Neural cell (in vitro differentiated cells): ENCODE data around the gene PHF10. TPM values are rescaled to one million over a fixed set of nuclear protein-coding genes. Genes with fewer than 3 reads are reported as not detected.
"Not testable (repeated sequence)": the region's sequence is repeated elsewhere in the genome, so short reads cannot be mapped to it uniquely, and the experiment has no call there.

Source experiments
- H2AFZ ChIP-seq: fragments of 200-600, 300-800 bp; sonication (generic), shearing (Covaris generic); 2 replicates; pipeline ENCODE4 v1.6.0; 2014; ENCODE audit warnings: low read depth, mild to moderate bottlenecking, antibody characterized with exemption, low read length, moderate library complexity
- H3F3A ChIP-seq: fragments of 200-600 bp; shearing (Covaris generic); 2 replicates; pipeline ENCODE4 v1.6.1; 2016; ENCODE audit warnings: mild to moderate bottlenecking, moderate library complexity, mixed read lengths, antibody characterized with exemption, low read length; ENCODE audit not compliant: insufficient read depth, poor library complexity, severe bottlenecking
- H3K27ac ChIP-seq: fragments of 200-600, 300-800 bp; sonication (generic), shearing (Covaris generic); 2 replicates; pipeline ENCODE4 v1.5.1; 2014; ENCODE audit warnings: mild to moderate bottlenecking, low read length, moderate library complexity
- H3K27me3 ChIP-seq: fragments of 300-800, 200-600 bp; sonication (generic), shearing (Covaris generic); 2 replicates; pipeline ENCODE4 v1.6.0; 2014; ENCODE audit warnings: mild to moderate bottlenecking, low read depth, low read length, moderate library complexity; ENCODE audit not compliant: insufficient read depth
- H3K36me3 ChIP-seq: fragments of 300-800, 200-600 bp; sonication (generic), shearing (Covaris generic); 2 replicates; pipeline ENCODE4 v1.5.1; 2014; ENCODE audit warnings: mild to moderate bottlenecking, antibody characterized with exemption, low read length, moderate library complexity; ENCODE audit not compliant: insufficient read depth
- H3K4me2 ChIP-seq: fragments of 300-800, 200-600 bp; sonication (generic), shearing (Covaris generic); 2 replicates; pipeline ENCODE4 v1.6.0; 2014; ENCODE audit warnings: mild to moderate bottlenecking, low read length
- H3K4me3 ChIP-seq: fragments of 300-800, 200-600 bp; sonication (generic), shearing (Covaris generic); 2 replicates; pipeline ENCODE4 v1.5.1; 2014; ENCODE audit warnings: mild to moderate bottlenecking, low read length, moderate library complexity
- H3K79me2 ChIP-seq: fragments of 200-600 bp; shearing (Covaris generic); replicated peaks from 2 replicates; pipeline ENCODE4 v1.6.0; 2014; ENCODE audit warnings: mild to moderate bottlenecking, low read length, moderate library complexity; ENCODE audit not compliant: insufficient read depth
- H3K9ac ChIP-seq: fragments of 300-800, 200-600 bp; sonication (generic), shearing (Covaris generic); 2 replicates; pipeline ENCODE4 v1.6.1; 2016; ENCODE audit warnings: mild to moderate bottlenecking, low read length, mixed read lengths
- H3K9me2 ChIP-seq: fragments of 200-600 bp; shearing (Covaris generic); 2 replicates; pipeline ENCODE4 v1.6.1; 2016; ENCODE audit warnings: mild to moderate bottlenecking, low read length, mixed read lengths; ENCODE audit not compliant: insufficient read depth
- H3K9me3 ChIP-seq: fragments of 200-600, 300-800 bp; sonication (generic), shearing (Covaris generic); 2 replicates; pipeline ENCODE4 v1.6.1; 2016; ENCODE audit warnings: mild to moderate bottlenecking, mixed run types, low read length, moderate library complexity, mixed read lengths
- H4K20me1 ChIP-seq: fragments of 200-600 bp; shearing (Covaris generic); 2 replicates; pipeline ENCODE4 v1.6.1; 2016; ENCODE audit warnings: mild to moderate bottlenecking, mixed run types; ENCODE audit not compliant: insufficient read depth
- CTCF ChIP-seq: fragments of 450-650 bp; IDR thresholded peaks from 2 replicates; pipeline ENCODE4 v1.5.1; 2014; ENCODE audit warnings: antibody characterized with exemption, mild to moderate bottlenecking, moderate library complexity; ENCODE audit not compliant: poor library complexity, severe bottlenecking
- EP300 ChIP-seq: fragments of 450-650 bp; conservative IDR thresholded peaks from 2 replicates; pipeline ENCODE4 v1.6.1; 2014; ENCODE audit warnings: antibody characterized with exemption, mild to moderate bottlenecking, moderate library complexity; ENCODE audit not compliant: poor library complexity, severe bottlenecking
- EZH2 ChIP-seq: fragments of 200-600, 300-800 bp; shearing (Covaris generic), sonication (generic); IDR thresholded peaks from 2 replicates; pipeline ENCODE4 v1.6.1; 2014; ENCODE audit warnings: antibody characterized with exemption, low read length, borderline replicate concordance, mild to moderate bottlenecking; ENCODE audit not compliant: insufficient read depth, poor library complexity, severe bottlenecking
- MXI1 ChIP-seq: fragments of 450-650 bp; conservative IDR thresholded peaks from 2 replicates; pipeline ENCODE4 v1.6.1; 2014; ENCODE audit warnings: antibody characterized with exemption, mild to moderate bottlenecking; ENCODE audit not compliant: poor library complexity, severe bottlenecking
- POLR2AphosphoS5 ChIP-seq: IDR thresholded peaks from 2 replicates; pipeline ENCODE4 v1.6.1; 2012
- RAD21 ChIP-seq: fragments of 450-650 bp; conservative IDR thresholded peaks from 2 replicates; pipeline ENCODE4 v1.6.1; 2014; ENCODE audit warnings: antibody characterized with exemption, mild to moderate bottlenecking, moderate library complexity
- REST ChIP-seq: IDR thresholded peaks from 2 replicates; pipeline ENCODE4 v1.6.1; 2012; ENCODE audit warnings: borderline replicate concordance
- SMC3 ChIP-seq: fragments of 450-650 bp; conservative IDR thresholded peaks from 2 replicates; pipeline ENCODE4 v1.6.1; 2014; ENCODE audit warnings: antibody characterized with exemption, mild to moderate bottlenecking, moderate library complexity; ENCODE audit not compliant: poor library complexity
- TAF1 ChIP-seq: IDR thresholded peaks from 2 replicates; pipeline ENCODE4 v1.6.1; 2012; ENCODE audit warnings: low read depth
- polyA plus RNA-seq: library from polyadenylated mRNA; depleted of rRNA; stranded (reverse); fragments of >200 nt; gene quantifications from 2 replicates; pipeline ENCODE4 v1.2.3, GENCODE V29; 2014

Gene PHF10
- polyA plus RNA-seq, 1 donor from 2014 or later = 48.9 TPM

- no peaks in the 10 kb centered on the region for H3F3A ChIP-seq
- H3K9me3 ChIP-seq = no peaks in the 10 kb centered on the region
- peak overlapping the region; percentile 81 for H3K27ac ChIP-seq
- H2AFZ ChIP-seq = peak overlapping the region; percentile 86
- peak overlapping the region; percentile 96 for H3K9ac ChIP-seq
- no peaks in the 10 kb centered on the region for H3K27me3 ChIP-seq
- TF ChIP-seq SMC3 (peak; percentile 61), EZH2 (no peak), RAD21 (peak; percentile 56), CTCF (no peak)
- peaks cover 29% of the 10 kb centered on the region for H3K79me2 ChIP-seq
- H3K4me3 ChIP-seq = peak overlapping the region; percentile 82
- H3K4me2 ChIP-seq = peak overlapping the region; percentile 66
- H3K36me3 ChIP-seq = no peaks in the 10 kb centered on the region
- no peaks in the 10 kb centered on the region for H4K20me1 ChIP-seq
- no peaks in the 10 kb centered on the region for H3K9me2 ChIP-seq
These were observed 22.9 kb downstream of the PHF10 start for GRCh38 chr6:169701311-169701953.

GRCh38 chr6:169700296-169700695 lies 24.0 kb downstream of the PHF10 start:
- Histone ChIP-seq H3K27ac (no peak overlapping the region), H3K4me2 (peak overlapping the region; percentile 66), H3K79me2 (peaks cover 29% of the 10 kb centered on the region), H3K9me3 (no peaks in the 10 kb centered on the region), H3F3A (no peaks in the 10 kb centered on the region), H3K27me3 (no peaks in the 10 kb centered on the region), H3K36me3 (no peaks in the 10 kb centered on the region), H3K9ac (peak overlapping the region; percentile 96), H3K4me3 (peak overlapping the region; percentile 82), H3K9me2 (no peaks in the 10 kb centered on the region), H4K20me1 (no peaks in the 10 kb centered on the region), H2AFZ (no peak overlapping the region)
- TF ChIP-seq TAF1 (no peak), CTCF (no peak), SMC3 (no peak), RAD21 (no peak), REST (no peak), EZH2 (no peak), POLR2AphosphoS5 (no peak), MXI1 (no peak), EP300 (no peak)

- H3K79me2 ChIP-seq = peaks cover 10% of the 10 kb centered on the region
- H3F3A ChIP-seq, H2AFZ ChIP-seq, H3K9me3 ChIP-seq, H4K20me1 ChIP-seq, H3K36me3 ChIP-seq, H3K27ac ChIP-seq, H3K4me3 ChIP-seq, H3K4me2 ChIP-seq, H3K27me3 ChIP-seq, H3K9ac ChIP-seq, H3K9me2 ChIP-seq: not testable (repeated sequence)
These were observed 27.2 kb downstream of the PHF10 start for GRCh38 chr6:169697115-169697514.
